Esophagus squamous epithelium (tissue), 4 donors: Measurements from ENCODE around the gene MYH15.

ENCODE experiments used
- CTCF ChIP-seq, 6 experiments: fragments of 450-650 bp in 4 of 6; fragments of 200-600 bp in 2 of 6; sonication (generic) in 2 of 6; IDR thresholded peaks; one replicate each; pipeline ENCODE4 v1.5.1; 2016 to 2019; ENCODE audit warnings: antibody characterized with exemption in 6 of 6, mild to moderate bottlenecking in 4 of 6, moderate library complexity in 4 of 6
- POLR2A ChIP-seq, 4 donors: fragments of 450-650 bp; IDR thresholded peaks; one replicate each; pipeline ENCODE4 v1.6.1; 2017; ENCODE audit warnings: antibody characterized with exemption in 4 of 4, mild to moderate bottlenecking in 4 of 4, moderate library complexity in 3 of 4

- TF ChIP-seq CTCF (IDR thresholded peaks at IDR 0.05) (no peak), POLR2A (IDR thresholded peaks at IDR 0.05) (no peak)
These were observed 36.7 kb downstream of the MYH15 start for GRCh38 chr3:108473711-108474110.
